Neural cell (in vitro differentiated cells): Measurements from ENCODE around the gene NKAIN4.

Experiments
- CTCF ChIP-seq: fragments of 450-650 bp; IDR thresholded peaks from 2 replicates; pipeline ENCODE4 v1.5.1; 2014; ENCODE audit warnings: antibody characterized with exemption, mild to moderate bottlenecking, moderate library complexity; ENCODE audit not compliant: poor library complexity, severe bottlenecking
- EZH2 ChIP-seq: fragments of 200-600, 300-800 bp; shearing (Covaris generic), sonication (generic); IDR thresholded peaks from 2 replicates; pipeline ENCODE4 v1.6.1; 2014; ENCODE audit warnings: antibody characterized with exemption, low read length, borderline replicate concordance, mild to moderate bottlenecking; ENCODE audit not compliant: insufficient read depth, poor library complexity, severe bottlenecking
- MXI1 ChIP-seq: fragments of 450-650 bp; conservative IDR thresholded peaks from 2 replicates; pipeline ENCODE4 v1.6.1; 2014; ENCODE audit warnings: antibody characterized with exemption, mild to moderate bottlenecking; ENCODE audit not compliant: poor library complexity, severe bottlenecking
- POLR2AphosphoS5 ChIP-seq: IDR thresholded peaks from 2 replicates; pipeline ENCODE4 v1.6.1; 2012
- RAD21 ChIP-seq: fragments of 450-650 bp; conservative IDR thresholded peaks from 2 replicates; pipeline ENCODE4 v1.6.1; 2014; ENCODE audit warnings: antibody characterized with exemption, mild to moderate bottlenecking, moderate library complexity
- SMC3 ChIP-seq: fragments of 450-650 bp; conservative IDR thresholded peaks from 2 replicates; pipeline ENCODE4 v1.6.1; 2014; ENCODE audit warnings: antibody characterized with exemption, mild to moderate bottlenecking, moderate library complexity; ENCODE audit not compliant: poor library complexity

GRCh38 chr20:63283397-63284082 lies 29.3 kb upstream of the NKAIN4 start:
- TF ChIP-seq CTCF (no peak), EZH2 (no peak), POLR2AphosphoS5 (no peak), RAD21 (no peak), SMC3 (no peak), MXI1 (no peak)
